Measurements from ENCODE around the gene PFKM. TPM values are rescaled to one million over a fixed set of nuclear protein-coding genes. Genes with fewer than 3 reads are reported as not detected.
"Not testable (repeated sequence)": the region's sequence is repeated elsewhere in the genome, so short reads cannot be mapped to it uniquely, and the experiment has no call there.

PFKM gene
- total and polyA plus RNA-seq, 4 experiments from 2014 or later: 7.8 to 14.6 (median 10.9) TPM

DNA sequence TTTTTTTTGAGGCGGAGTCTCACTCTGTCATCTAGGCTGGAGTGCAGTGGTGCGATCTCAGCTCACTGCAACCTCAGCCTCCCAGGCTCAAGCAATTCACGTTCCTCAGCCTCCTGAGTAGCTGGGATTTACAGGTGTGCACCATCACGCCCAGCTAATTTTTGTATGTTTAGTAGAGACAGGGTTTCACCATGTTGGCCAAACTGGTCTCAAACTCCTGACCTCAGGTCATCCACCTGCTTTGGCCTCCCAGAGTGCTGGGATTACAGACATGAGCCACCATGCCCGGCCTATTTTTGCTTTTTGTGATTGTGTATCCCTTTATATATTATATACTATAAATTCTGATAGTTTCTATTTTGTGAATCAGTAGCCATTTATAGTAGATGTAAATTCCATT lies 36.6 kb downstream of the PFKM start:
- H3K27ac Mint-ChIP-seq: peak overlapping the region in 4 of 7 donors; percentile 12 to 96 (median 84)
- not testable (repeated sequence) for H3K27me3 Mint-ChIP-seq; DNase-seq; H3K9me3 ChIP-seq (ENCODE audit: control insufficient read depth in 1 of 2, low read length in 2 of 2); H3K27ac ChIP-seq (ENCODE audit: low read depth, low read length); H3K4me3 ChIP-seq (ENCODE audit: low read length in 2 of 2); H3K27me3 ChIP-seq (ENCODE audit: insufficient read depth, low read length); H3K9me3 Mint-ChIP-seq
- peaks cover 18 to 54% (median 33%) of the 10 kb centered on the region in 4 donors for H3K4me1 Mint-ChIP-seq
- H3K36me3 Mint-ChIP-seq: peaks cover 13 to 32% of the 10 kb centered on the region in 2 donors
- Histone ChIP-seq H3K36me3 (ENCODE audit: insufficient read depth, low read length) (peaks cover 21% of the 10 kb centered on the region), H3K4me1 (ENCODE audit: insufficient read depth, low read length) (peaks cover 23% of the 10 kb centered on the region)
- CTCF ChIA-PET (ENCODE audit: partially characterized antibody): interaction anchor here (4.1 to 4.8 kb wide), 2 partner anchors 43 to 50 kb away, joined by 33 to 42 read pairs; partner anchors contain the start of gene SENP1
- POLR2A ChIA-PET (ENCODE audit: partially characterized antibody): interaction anchor here (2.2 to 5.0 kb wide), 2 partner anchors 51 to 250 kb away, joined by 7 to 90 read pairs; partner anchors contain the start of genes SENP1 and VDR
- intact Hi-C loops (cut with micrococcal nuclease): loop anchor here (2.0 kb wide), 2 partner anchors 193 to 449 kb away; partner anchors contain the start of genes RPAP3 and TMEM106C
- peak overlapping the region in 7 of 8 donors; percentile 12 to 97 (median 94) for H3K4me3 Mint-ChIP-seq

DNA sequence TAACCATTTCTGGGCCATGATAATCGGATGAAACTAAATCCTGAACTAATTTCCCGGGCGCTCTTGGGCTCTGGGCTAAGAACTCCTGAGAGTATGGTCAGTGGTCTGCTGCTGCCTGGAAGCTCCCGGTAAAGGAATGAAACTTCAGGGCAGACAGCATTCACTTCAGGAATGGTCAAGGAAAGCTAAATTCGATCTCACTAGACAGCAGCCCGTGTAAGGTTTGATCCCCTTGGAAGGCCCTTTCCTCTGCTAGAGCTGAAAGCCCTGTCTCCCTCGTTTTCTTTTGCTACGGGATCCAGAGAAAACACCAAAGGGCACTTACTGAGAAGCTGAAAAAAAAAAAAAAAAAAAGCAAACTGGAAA lies 37.5 kb downstream of the PFKM start:
- CTCF ChIA-PET (ENCODE audit: partially characterized antibody): interaction anchor here (1.0 to 4.8 kb wide), 13 partner anchors 8 to 413 kb away, joined by 3 to 42 read pairs (median 6); partner anchors contain the start of genes CCDC184, SENP1 and TMEM106C
- DNase-seq: no peak
- H3K4me1 Mint-ChIP-seq: peaks cover 18 to 54% (median 35%) of the 10 kb centered on the region in 4 donors

DNA sequence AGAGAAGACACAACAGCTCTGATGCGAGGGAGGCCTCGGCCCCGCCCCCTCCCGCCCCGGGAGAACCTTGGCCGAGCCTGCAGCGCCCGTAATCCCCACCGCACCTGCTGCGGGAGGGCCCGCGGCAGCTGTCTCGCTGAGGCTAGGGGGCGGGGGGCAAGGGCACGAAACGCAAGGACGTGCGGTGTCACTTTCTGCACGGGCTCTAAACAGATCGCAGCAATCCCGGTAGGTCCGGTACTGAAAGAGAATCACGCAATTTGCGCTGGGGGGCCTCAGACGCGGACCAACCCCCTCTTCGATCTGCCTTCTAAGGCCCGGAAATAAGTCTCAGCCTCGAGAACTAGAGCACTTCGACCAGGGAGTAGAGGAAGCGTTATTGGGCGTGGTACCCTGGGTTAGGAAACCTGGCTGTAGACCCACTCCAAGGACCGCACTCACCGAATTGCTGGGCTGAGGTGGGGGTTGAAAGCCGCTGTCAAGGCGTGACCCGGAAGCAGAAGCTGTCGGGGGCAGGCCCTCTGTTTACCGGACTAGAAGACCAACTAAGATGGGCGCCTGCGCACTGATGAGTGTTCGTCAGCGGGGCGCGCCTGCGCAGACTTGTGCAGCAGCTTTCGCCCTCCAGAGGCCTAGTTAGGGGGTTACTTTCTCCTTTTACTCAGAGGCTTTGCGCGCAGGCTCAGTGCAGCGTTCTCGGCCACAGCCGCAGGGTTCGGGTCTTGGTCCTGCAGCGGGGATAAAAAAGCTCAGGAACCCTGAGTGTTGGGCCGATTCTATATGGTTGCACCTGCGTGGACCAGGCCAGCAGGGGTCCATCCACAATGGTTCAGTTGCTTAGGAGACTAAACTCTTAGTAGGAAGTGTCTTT lies 38.1 kb downstream of the PFKM start, which contains the start of gene ASB8:
ASB8 (minus strand) TSS at position 498 of the 871 bp plus-strand sequence. CDS start 4,019 bp downstream, outside the sequence.
- DNase-seq: peak; percentile 98 to 99 (median 98)
- H3K4me1 ChIP-seq (ENCODE audit: insufficient read depth, low read length): peaks cover 23% of the 10 kb centered on the region
- H3K9me3 ChIP-seq (ENCODE audit: control insufficient read depth in 1 of 2, low read length in 2 of 2): no peaks in the 10 kb centered on the region
- peaks cover 13% of the 10 kb centered on the region for H3K36me3 ChIP-seq (ENCODE audit: insufficient read depth, low read length)
- Mint-ChIP-seq H3K4me3 (peak within 1 kb of the TSS; percentile 94 to 98 (median 97)), H3K27me3 (no peaks in the 10 kb centered on the region), H3K9me3 (peaks cover 0 to 2% (median 0%) of the 10 kb centered on the region in 8 donors), H3K36me3 (peaks cover 10 to 21% of the 10 kb centered on the region in 2 donors), H3K27ac (peak within 1 kb of the TSS; percentile 96 to 99 (median 99)), H3K4me1 (peaks cover 16 to 49% (median 35%) of the 10 kb centered on the region in 4 donors)
- peak within 1 kb of the TSS; percentile 81 for H3K27ac ChIP-seq (ENCODE audit: low read depth, low read length)
- POLR2A ChIA-PET (ENCODE audit: partially characterized antibody): interaction anchor here (0.5 to 5.0 kb wide), 18 partner anchors 11 to 1943 kb away, joined by 3 to 90 read pairs (median 5); partner anchors contain the start of genes CCDC184, KANSL2, PFKM and RPAP3
- CTCF ChIA-PET (ENCODE audit: partially characterized antibody): interaction anchor here (0.8 to 4.8 kb wide), 22 partner anchors 8 to 461 kb away, joined by 3 to 42 read pairs (median 4); partner anchors contain the start of genes CCDC184, PFKM, SENP1 and TMEM106C
- H3K27me3 ChIP-seq (ENCODE audit: insufficient read depth, low read length): no peaks in the 10 kb centered on the region
- H3K4me3 ChIP-seq (ENCODE audit: low read length in 2 of 2): peak within 1 kb of the TSS; percentile 76 to 84
- intact Hi-C loops (cut with micrococcal nuclease): loop anchor here (1.0 to 2.0 kb wide), 5 partner anchors 26 to 450 kb away; partner anchors contain the start of genes CCDC184, RPAP3, SENP1 and TMEM106C

More for the DNA sequence above, 37.5 kb downstream of the PFKM start:
- H3K4me3 Mint-ChIP-seq: peak overlapping the region; percentile 94 to 98 (median 97)
- Histone ChIP-seq H3K4me3 (ENCODE audit: low read length in 2 of 2) (peak overlapping the region; percentile 76 to 84), H3K27ac (ENCODE audit: low read depth, low read length) (peak overlapping the region; percentile 81), H3K27me3 (ENCODE audit: insufficient read depth, low read length) (no peaks in the 10 kb centered on the region), H3K4me1 (ENCODE audit: insufficient read depth, low read length) (peaks cover 23% of the 10 kb centered on the region), H3K9me3 (ENCODE audit: control insufficient read depth in 1 of 2, low read length in 2 of 2) (no peaks in the 10 kb centered on the region), H3K36me3 (ENCODE audit: insufficient read depth, low read length) (peaks cover 13% of the 10 kb centered on the region)
- H3K36me3 Mint-ChIP-seq: peaks cover 10 to 27% of the 10 kb centered on the region in 2 donors
- H3K27ac Mint-ChIP-seq: peak overlapping the region; percentile 96 to 99 (median 99)
- POLR2A ChIA-PET (ENCODE audit: partially characterized antibody): interaction anchor here (0.9 to 5.0 kb wide), 7 partner anchors 15 to 324 kb away, joined by 3 to 90 read pairs (median 14); partner anchors contain the start of genes CCDC184, PFKM, SENP1 and VDR
- H3K27me3 Mint-ChIP-seq: no peaks in the 10 kb centered on the region
- H3K9me3 Mint-ChIP-seq: peaks cover 0 to 2% (median 0%) of the 10 kb centered on the region in 8 donors
- intact Hi-C loops (cut with micrococcal nuclease): loop anchor here (1.0 to 2.0 kb wide), 5 partner anchors 27 to 450 kb away; partner anchors contain the start of genes CCDC184, RPAP3, SENP1 and TMEM106C

DNA sequence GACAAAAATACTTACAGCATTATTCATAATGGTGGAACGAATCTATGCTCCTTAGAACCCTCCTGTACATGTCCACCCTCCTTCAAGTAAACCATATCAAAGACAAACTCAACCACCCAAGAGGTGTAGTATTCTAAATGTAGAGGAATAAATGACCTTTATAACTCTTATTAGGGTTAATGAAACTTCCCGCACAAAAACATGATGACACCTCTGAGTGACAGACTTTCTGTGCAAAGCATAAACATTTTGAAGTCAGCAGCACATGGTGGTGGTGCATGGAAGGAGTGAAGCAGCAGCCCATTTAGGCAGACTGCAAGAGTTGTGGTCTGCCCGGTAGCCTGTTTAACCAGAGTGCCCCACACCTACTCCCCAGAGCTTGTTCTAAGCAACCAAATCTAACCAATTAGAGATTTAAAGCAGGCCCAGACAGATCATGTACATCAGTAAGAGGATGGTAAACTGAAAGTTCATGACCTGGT lies 38.8 kb downstream of the PFKM start:
- Mint-ChIP-seq H3K27me3 (peaks cover 0 to under 1% of the 10 kb centered on the region in 2 donors), H3K27ac (peak overlapping the region; percentile 96 to 99 (median 99)), H3K36me3 (peaks cover 8 to 17% of the 10 kb centered on the region in 2 donors), H3K4me3 (peak overlapping the region; percentile 94 to 98 (median 97)), H3K9me3 (peaks cover 0 to 2% (median 0%) of the 10 kb centered on the region in 8 donors), H3K4me1 (peaks cover 16 to 46% (median 34%) of the 10 kb centered on the region in 4 donors)
- Histone ChIP-seq H3K4me3 (ENCODE audit: low read length in 2 of 2) (peak overlapping the region; percentile 76 to 84), H3K9me3 (ENCODE audit: control insufficient read depth in 1 of 2, low read length in 2 of 2) (no peaks in the 10 kb centered on the region), H3K4me1 (ENCODE audit: insufficient read depth, low read length) (peaks cover 23% of the 10 kb centered on the region), H3K36me3 (ENCODE audit: insufficient read depth, low read length) (peaks cover 7% of the 10 kb centered on the region), H3K27ac (ENCODE audit: low read depth, low read length) (peak overlapping the region; percentile 81), H3K27me3 (ENCODE audit: insufficient read depth, low read length) (no peaks in the 10 kb centered on the region)
- DNase-seq: no peak
- intact Hi-C loops (cut with micrococcal nuclease): loop anchor here (1.0 to 2.0 kb wide), 5 partner anchors 25 to 451 kb away; partner anchors contain the start of genes CCDC184, RPAP3, SENP1 and TMEM106C
- ChIA-PET CTCF (ENCODE audit: partially characterized antibody) (interaction anchor here (0.8 to 4.8 kb wide), 20 partner anchors 7 to 460 kb away, joined by 3 to 42 read pairs (median 5); partner anchors contain the start of genes CCDC184, PFKM, SENP1 and TMEM106C), POLR2A (ENCODE audit: partially characterized antibody) (interaction anchor here (0.5 to 5.0 kb wide), 19 partner anchors 12 to 1943 kb away, joined by 3 to 90 read pairs (median 5); partner anchors contain the start of genes CCDC184, KANSL2, PFKM and RPAP3)

DNA sequence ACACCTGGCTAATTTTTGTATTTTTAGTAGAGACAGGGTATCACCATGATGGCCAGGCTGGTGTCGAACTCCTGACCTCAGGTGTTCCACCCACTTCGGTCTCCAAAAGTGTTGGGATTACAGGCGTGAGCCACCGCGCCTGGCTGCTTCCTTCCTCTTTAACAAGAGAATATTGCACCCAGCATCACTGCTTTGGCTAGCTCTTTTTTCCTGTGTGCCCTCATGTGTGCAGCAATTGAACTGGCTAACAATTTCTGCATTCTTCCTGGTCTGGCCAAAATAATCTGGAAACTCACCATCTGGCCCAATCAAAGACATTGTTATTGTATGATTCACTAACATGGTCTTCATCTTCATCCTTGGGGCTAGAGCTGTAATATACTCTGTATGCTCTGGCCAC lies 40.9 kb downstream of the PFKM start:
- Mint-ChIP-seq H3K9me3 (peaks cover 0 to 2% (median 0%) of the 10 kb centered on the region in 8 donors), H3K4me3 (no peak overlapping the region), H3K27me3 (peaks cover 2 to 4% of the 10 kb centered on the region in 2 donors), H3K27ac (peak overlapping the region in 1 of 7 donors; percentile 43), H3K36me3 (peaks cover 3 to 6% of the 10 kb centered on the region in 2 donors), H3K4me1 (peaks cover 9 to 36% (median 25%) of the 10 kb centered on the region in 4 donors)
- POLR2A ChIA-PET (ENCODE audit: partially characterized antibody): interaction anchor here (4.9 to 5.0 kb wide), 2 partner anchors 39 to 55 kb away, joined by 82 to 90 read pairs; partner anchors contain the start of gene SENP1
- Histone ChIP-seq H3K27me3 (ENCODE audit: insufficient read depth, low read length) (no peaks in the 10 kb centered on the region), H3K4me1 (ENCODE audit: insufficient read depth, low read length) (peaks cover 17% of the 10 kb centered on the region), H3K27ac (ENCODE audit: low read depth, low read length) (no peak overlapping the region), H3K36me3 (ENCODE audit: insufficient read depth, low read length) (no peaks in the 10 kb centered on the region), H3K9me3 (ENCODE audit: control insufficient read depth in 1 of 2, low read length in 2 of 2) (no peaks in the 10 kb centered on the region), H3K4me3 (ENCODE audit: low read length in 2 of 2) (no peak overlapping the region)
- no peak for DNase-seq
- intact Hi-C loops (cut with micrococcal nuclease): no loop called here
- CTCF ChIA-PET (ENCODE audit: partially characterized antibody): interaction anchor here (1.1 to 4.8 kb wide), 4 partner anchors 23 to 197 kb away, joined by 3 to 33 read pairs (median 12); partner anchors contain the start of genes CCDC184 and TMEM106C

DNA sequence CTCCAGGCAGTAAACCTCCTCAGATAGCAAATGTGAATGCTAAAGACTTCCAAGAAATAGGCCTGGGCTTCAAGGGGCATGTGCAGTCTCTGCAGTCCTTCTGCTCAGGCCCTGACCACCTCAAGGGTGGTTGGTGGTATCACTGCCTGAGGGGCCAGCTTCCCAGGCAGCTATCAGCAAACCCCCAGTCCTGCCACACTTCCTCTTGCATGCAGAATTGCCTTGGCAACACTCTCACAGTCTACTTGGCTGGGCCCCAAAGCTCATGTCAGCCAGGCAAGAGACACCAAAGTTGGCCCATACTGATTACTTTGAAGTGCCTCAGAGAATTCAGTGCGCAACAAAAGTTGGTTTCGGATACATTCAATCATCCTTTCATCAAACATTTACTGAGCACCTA lies 41.6 kb downstream of the PFKM start:
- ChIA-PET POLR2A (ENCODE audit: partially characterized antibody) (interaction anchor here (4.9 to 5.0 kb wide), 2 partner anchors 38 to 56 kb away, joined by 82 to 90 read pairs; partner anchors contain the start of gene SENP1), CTCF (ENCODE audit: partially characterized antibody) (interaction anchor here (1.2 kb wide), 1 partner anchor 197 kb away, joined by 4 read pairs; the partner anchor contains the start of gene TMEM106C)
- peaks cover 0 to 2% (median 0%) of the 10 kb centered on the region in 8 donors for H3K9me3 Mint-ChIP-seq
- peaks cover 3 to 6% of the 10 kb centered on the region in 2 donors for H3K36me3 Mint-ChIP-seq
- no peaks in the 10 kb centered on the region for H3K9me3 ChIP-seq (ENCODE audit: control insufficient read depth in 1 of 2, low read length in 2 of 2)
- DNase-seq: no peak
- intact Hi-C loops (cut with micrococcal nuclease): no loop called here
- H3K27ac ChIP-seq (ENCODE audit: low read depth, low read length): no peak overlapping the region
- H3K27me3 ChIP-seq (ENCODE audit: insufficient read depth, low read length): no peaks in the 10 kb centered on the region
- peaks cover 10 to 36% (median 26%) of the 10 kb centered on the region in 4 donors for H3K4me1 Mint-ChIP-seq
- peaks cover 17% of the 10 kb centered on the region for H3K4me1 ChIP-seq (ENCODE audit: insufficient read depth, low read length)
- H3K27me3 Mint-ChIP-seq: peaks cover 4 to 6% of the 10 kb centered on the region in 2 donors
- H3K4me3 Mint-ChIP-seq: peak overlapping the region in 1 of 8 donors; percentile 30
- H3K36me3 ChIP-seq (ENCODE audit: insufficient read depth, low read length): no peaks in the 10 kb centered on the region
- H3K4me3 ChIP-seq (ENCODE audit: low read length in 2 of 2): no peak overlapping the region
- H3K27ac Mint-ChIP-seq: peak overlapping the region in 1 of 7 donors; percentile 5
